ENCODE measurements around the gene ADI1.

- no peak for TF ChIP-seq POLR2A (IDR thresholded peaks at IDR 0.05)
- TF ChIP-seq CTCF (IDR thresholded peaks at IDR 0.05 in 4 of 5, conservative IDR thresholded peaks at IDR 0.05 in 1 of 5), result no peak
These were observed 1.3 kb upstream of the ADI1 start for GRCh38 chr2:3520591-3520990.
